Large intestine (tissue), 3 donors: ENCODE data around the gene AFF2. TPM values are rescaled to one million over a fixed set of nuclear protein-coding genes. Genes with fewer than 3 reads are reported as not detected.

Experiments used
- DNase-seq, 2 donors: peaks; one replicate each; pipeline versions ENCODE4 v3.0.0 to v3.0.0-alpha.2; 2013
- H3K27ac ChIP-seq: one replicate; pipeline ENCODE4 v1.5.1; 2013; ENCODE audit warnings: low read length
- H3K27me3 ChIP-seq: 2 replicates; pipeline ENCODE4 v1.6.1; 2013; ENCODE audit warnings: low read length; ENCODE audit not compliant: control insufficient read depth, insufficient read depth
- H3K36me3 ChIP-seq: 2 replicates; pipeline ENCODE4 v1.6.1; 2013; ENCODE audit warnings: low read length; ENCODE audit not compliant: control insufficient read depth, insufficient read depth
- H3K4me1 ChIP-seq: one replicate; pipeline ENCODE4 v1.6.1; 2013; ENCODE audit warnings: low read length; ENCODE audit not compliant: control insufficient read depth, insufficient read depth
- H3K4me3 ChIP-seq: one replicate; pipeline ENCODE4 v1.5.1; 2013; ENCODE audit warnings: low read length
- H3K9me3 ChIP-seq: one replicate; pipeline ENCODE4 v1.6.1; 2013; ENCODE audit warnings: mild to moderate bottlenecking, low read depth, low read length, moderate library complexity; ENCODE audit not compliant: control insufficient read depth
- WGBS: methylation state at CpG from one replicate; pipeline ENCODE4 v1.1.5; 2013; ENCODE audit warnings: low lambda C conversion rate; ENCODE audit not compliant: insufficient coverage; 5-methylcytosine and 5-hydroxymethylcytosine counted together
- polyA plus RNA-seq: library from polyadenylated mRNA; unstranded; fragments of 120-200 nt; gene quantifications from one replicate; pipeline ENCODE4 v1.2.1, GENCODE V29; 2013

The AFF2 gene
- polyA plus RNA-seq, 1 donor = 1.6 TPM

DNA sequence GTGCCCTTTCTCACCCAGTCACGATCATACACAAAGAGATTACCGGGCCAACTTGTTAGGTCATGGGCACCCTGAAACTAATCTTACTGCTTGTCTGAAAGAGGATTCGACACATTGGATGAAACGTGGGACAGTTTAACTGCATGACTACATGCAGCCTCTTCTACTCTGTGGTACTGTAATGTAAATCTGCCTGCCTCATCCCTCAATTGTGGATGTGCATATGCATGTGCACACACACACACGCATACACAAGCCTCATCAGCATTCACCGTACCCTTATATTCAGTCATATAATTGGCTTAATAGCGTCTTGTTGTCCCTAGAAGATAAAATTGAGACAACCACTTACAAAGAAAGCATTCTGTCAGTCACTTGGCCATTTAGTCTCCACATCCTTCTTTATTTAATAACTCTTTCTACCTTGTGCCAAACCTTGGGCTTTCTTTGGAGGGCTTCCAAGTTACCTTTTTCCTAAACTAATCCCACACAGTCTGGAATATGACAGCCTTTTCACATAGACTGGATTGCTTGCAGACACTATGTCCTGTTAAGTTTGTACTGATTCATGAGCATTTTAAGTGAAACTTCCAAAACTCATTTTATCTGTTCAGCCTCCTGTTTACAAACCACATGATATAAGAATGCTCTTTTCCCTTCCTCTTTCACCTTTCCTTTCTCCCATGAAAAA, 132.9 kb downstream of the AFF2 start:
- no peak overlapping the region for H3K4me3 ChIP-seq
- WGBS = 80% methylated on average over 2 of the region's 7 CpGs
- H3K4me1 ChIP-seq = no peaks in the 10 kb centered on the region
- no peak for DNase-seq
- no peak overlapping the region for H3K27ac ChIP-seq
- no peaks in the 10 kb centered on the region for H3K36me3 ChIP-seq
- H3K27me3 ChIP-seq = no peaks in the 10 kb centered on the region
- no peaks in the 10 kb centered on the region for H3K9me3 ChIP-seq

DNA sequence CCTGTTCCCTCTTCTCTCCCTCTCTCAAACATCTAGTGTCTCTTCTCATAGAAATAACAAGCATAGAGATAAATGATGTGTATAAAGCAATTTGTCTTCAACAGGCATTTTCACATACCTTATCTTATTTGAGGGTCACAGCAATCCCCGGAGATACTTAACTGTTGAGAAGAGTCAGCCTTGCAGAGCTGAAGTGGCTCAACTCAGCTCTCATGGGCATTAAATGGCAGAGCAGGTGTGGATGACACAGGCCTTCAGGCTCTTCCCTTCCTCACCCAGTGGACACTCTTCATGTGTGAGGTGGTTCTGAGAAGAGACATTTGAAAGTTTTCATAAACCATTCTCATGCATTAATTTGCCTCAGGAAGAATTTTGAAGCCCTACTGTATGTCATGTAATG, 134.2 kb downstream of the AFF2 start:
- Histone ChIP-seq H3K36me3 (no peaks in the 10 kb centered on the region), H3K9me3 (no peaks in the 10 kb centered on the region), H3K4me3 (no peak overlapping the region), H3K27ac (no peak overlapping the region), H3K4me1 (no peaks in the 10 kb centered on the region), H3K27me3 (no peaks in the 10 kb centered on the region)
- WGBS = no CpG with 5 or more reads among the region's 1 CpG
- DNase-seq = no peak

DNA sequence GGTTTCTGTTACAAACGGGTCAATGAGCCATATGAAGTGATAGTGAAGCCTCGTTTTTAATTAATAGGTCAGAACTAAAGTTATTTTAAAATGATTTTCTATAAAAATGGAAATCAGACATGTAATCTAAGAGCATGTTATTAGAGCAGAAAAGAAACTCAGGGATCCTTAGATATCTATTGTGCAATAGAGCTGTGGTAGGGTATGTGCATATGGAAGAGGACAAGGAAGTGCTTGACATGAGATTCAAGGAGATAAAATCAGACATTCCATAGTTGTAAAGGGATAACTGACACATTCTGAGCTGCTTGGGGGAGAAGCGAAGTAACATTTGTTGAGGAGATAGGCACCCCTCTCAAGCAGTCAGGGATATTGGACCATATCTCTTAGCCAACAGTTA, 143.0 kb downstream of the AFF2 start:
- Histone ChIP-seq H3K27ac (no peak overlapping the region), H3K9me3 (no peaks in the 10 kb centered on the region), H3K27me3 (no peaks in the 10 kb centered on the region), H3K4me3 (no peak overlapping the region), H3K36me3 (no peaks in the 10 kb centered on the region), H3K4me1 (no peaks in the 10 kb centered on the region)
- DNase-seq = no peak
- no CpG with 5 or more reads among the region's 3 CpGs for WGBS

DNA sequence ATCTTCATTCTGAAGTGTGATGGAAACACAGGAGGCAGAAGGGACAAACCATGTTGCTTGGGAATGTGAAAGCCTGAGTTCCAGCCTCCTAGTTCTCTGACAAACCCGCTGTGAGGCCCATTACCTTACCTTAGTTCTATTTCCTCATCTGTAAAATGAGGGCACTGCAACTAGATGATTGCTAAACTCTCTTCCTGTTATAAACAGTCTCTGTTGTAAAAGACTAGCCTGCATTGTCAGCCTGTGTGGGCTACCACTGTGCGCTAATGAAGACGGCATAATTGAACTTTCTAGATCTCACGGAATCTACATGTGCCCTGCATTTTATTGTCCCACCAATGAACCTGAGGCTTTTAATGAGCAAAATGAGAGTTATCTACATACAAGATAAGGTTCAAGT, 147.2 kb downstream of the AFF2 start:
- WGBS = no CpG with 5 or more reads among the region's 4 CpGs
- no peak for DNase-seq
- H3K9me3 ChIP-seq = no peaks in the 10 kb centered on the region
- no peak overlapping the region for H3K4me3 ChIP-seq
- H3K4me1 ChIP-seq = no peaks in the 10 kb centered on the region
- H3K27ac ChIP-seq = no peak overlapping the region
- no peaks in the 10 kb centered on the region for H3K27me3 ChIP-seq
- no peaks in the 10 kb centered on the region for H3K36me3 ChIP-seq

DNA sequence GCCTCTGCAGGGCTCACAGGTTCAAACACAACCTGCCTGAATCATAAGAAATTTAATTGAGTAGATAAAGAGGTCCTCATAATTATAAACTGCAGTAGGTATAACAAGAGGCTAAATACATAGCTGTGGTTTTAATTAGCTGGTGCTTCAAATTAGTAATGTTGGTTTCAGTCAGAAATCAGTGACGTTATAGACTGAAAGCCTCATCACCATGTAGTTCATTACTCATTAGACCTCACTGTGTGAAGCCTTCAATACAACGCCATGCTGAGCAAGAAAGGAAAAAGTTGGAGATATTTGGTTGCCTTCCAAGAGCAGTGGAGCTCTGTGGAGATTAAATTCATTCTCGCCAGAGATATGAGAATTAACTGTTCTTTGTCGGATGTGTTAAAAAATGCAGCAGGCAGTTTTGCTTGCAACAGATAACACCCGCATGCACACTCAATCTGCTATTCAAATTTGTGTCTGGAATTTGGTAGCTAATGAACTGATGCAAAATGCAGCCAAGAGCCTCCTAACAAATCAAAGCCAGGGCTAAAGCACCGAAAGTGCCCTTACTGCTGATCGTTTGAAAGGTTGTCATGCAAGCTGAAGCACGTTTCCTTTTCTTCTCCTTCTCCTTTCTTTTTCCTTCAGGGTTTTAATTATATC, 148.9 kb downstream of the AFF2 start:
- Histone ChIP-seq H3K9me3 (no peaks in the 10 kb centered on the region), H3K27me3 (no peaks in the 10 kb centered on the region), H3K4me1 (no peaks in the 10 kb centered on the region), H3K4me3 (no peak overlapping the region), H3K27ac (no peak overlapping the region), H3K36me3 (no peaks in the 10 kb centered on the region)
- no peak for DNase-seq
- no CpG with 5 or more reads among the region's 8 CpGs for WGBS

DNA sequence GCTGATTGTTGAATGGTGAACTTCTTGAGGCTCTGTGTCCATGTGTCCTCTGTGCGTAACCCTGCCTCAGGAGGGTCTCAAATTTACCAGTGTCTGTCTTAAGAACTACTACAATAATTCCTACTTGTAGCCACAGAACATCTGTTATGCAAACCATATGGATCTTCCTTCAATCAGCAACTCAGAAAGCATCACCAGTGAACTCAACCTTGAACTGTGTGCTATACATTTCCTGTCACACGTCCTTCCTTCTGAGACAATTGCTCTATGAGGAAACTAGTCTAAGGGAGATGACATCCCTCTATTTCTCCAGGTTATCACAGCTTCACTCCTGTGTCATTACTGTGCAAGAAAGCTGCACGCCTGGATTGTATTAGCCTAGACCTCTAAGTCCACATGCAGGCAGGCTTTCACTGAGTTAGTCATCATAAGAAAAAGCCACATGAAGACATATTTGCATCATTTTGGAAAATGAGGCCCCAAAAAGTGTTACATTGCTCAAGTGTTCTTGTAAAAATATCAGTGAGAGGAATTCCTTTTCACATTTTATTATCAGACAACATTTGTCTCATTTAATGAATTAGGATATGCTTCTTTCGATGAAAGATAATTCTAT, 157.8 kb downstream of the AFF2 start:
- H3K4me1 ChIP-seq = no peaks in the 10 kb centered on the region
- 100% methylated on average over 1 of the region's 4 CpGs for WGBS

DNA sequence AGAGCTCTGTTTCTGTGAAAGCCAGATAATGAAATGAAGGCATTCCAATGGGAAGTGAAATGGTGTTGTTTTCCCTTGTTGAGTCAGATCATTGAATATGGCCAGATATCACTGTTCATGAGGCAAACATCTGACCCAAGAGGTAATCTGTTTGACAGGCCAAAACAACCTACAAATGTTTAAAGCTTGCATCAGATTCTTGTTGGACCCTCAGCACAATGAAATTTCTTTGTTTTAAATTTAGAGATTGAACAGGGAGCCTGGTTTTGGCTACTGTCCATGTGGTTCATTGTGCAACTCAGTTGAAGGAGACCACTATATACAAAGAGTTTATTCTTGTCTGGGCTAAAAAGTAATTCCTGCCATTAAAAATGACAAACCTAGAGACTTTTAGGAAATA, 159.1 kb downstream of the AFF2 start:
- no peak overlapping the region for H3K27ac ChIP-seq
- no peak for DNase-seq
- H3K27me3 ChIP-seq = no peaks in the 10 kb centered on the region
- no peaks in the 10 kb centered on the region for H3K4me1 ChIP-seq
- no peaks in the 10 kb centered on the region for H3K9me3 ChIP-seq
- no peaks in the 10 kb centered on the region for H3K36me3 ChIP-seq
- H3K4me3 ChIP-seq = no peak overlapping the region

More for the DNA sequence above, 157.8 kb downstream of the AFF2 start:
- no peaks in the 10 kb centered on the region for H3K27me3 ChIP-seq
- H3K27ac ChIP-seq = no peak overlapping the region
- no peaks in the 10 kb centered on the region for H3K36me3 ChIP-seq
- H3K4me3 ChIP-seq = no peak overlapping the region
- H3K9me3 ChIP-seq = no peaks in the 10 kb centered on the region
- DNase-seq = no peak

DNA sequence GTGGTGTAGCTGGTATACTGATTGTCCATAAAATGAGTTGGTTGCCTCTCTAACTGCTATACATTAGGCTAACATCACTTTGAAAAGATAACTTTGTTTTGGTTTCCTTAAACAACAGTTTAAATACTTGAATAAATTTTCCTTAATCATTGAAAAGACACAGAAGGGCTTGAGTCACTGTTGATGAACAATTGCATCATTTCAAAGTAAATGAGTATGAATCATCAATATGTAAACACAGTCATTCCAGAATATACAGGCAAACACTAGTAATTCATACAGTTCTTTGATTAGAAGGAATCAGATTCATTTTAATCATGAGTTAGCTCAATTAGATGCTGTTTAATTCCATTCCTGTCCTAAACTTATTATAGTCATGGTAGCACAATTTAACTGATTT, 160.6 kb downstream of the AFF2 start:
- Histone ChIP-seq H3K4me3 (no peak overlapping the region), H3K27ac (no peak overlapping the region)

DNA sequence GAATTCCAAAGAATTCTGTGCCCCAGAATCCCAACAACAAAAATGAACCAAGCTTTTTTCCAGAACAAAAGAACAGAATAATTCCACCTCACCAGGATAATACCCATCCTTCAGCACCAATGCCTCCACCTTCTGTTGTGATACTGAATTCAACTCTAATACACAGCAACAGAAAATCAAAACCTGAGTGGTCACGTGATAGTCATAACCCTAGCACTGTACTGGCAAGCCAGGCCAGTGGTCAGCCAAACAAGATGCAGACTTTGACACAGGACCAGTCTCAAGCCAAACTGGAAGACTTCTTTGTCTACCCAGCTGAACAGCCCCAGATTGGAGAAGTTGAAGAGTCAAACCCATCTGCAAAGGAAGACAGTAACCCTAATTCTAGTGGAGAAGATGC, 161.6 kb downstream of the AFF2 start:
- WGBS = no CpG with 5 or more reads among the region's 1 CpG
- H3K4me1 ChIP-seq = no peaks in the 10 kb centered on the region
- H3K36me3 ChIP-seq = no peaks in the 10 kb centered on the region
- H3K27ac ChIP-seq = no peak overlapping the region
- no peak for DNase-seq
- no peaks in the 10 kb centered on the region for H3K27me3 ChIP-seq
- H3K4me3 ChIP-seq = no peak overlapping the region
- H3K9me3 ChIP-seq = no peaks in the 10 kb centered on the region

More for the DNA sequence above, 160.6 kb downstream of the AFF2 start:
- no peaks in the 10 kb centered on the region for H3K9me3 ChIP-seq
- no peaks in the 10 kb centered on the region for H3K4me1 ChIP-seq
- no peaks in the 10 kb centered on the region for H3K27me3 ChIP-seq
- no peak for DNase-seq
- no peaks in the 10 kb centered on the region for H3K36me3 ChIP-seq

DNA sequence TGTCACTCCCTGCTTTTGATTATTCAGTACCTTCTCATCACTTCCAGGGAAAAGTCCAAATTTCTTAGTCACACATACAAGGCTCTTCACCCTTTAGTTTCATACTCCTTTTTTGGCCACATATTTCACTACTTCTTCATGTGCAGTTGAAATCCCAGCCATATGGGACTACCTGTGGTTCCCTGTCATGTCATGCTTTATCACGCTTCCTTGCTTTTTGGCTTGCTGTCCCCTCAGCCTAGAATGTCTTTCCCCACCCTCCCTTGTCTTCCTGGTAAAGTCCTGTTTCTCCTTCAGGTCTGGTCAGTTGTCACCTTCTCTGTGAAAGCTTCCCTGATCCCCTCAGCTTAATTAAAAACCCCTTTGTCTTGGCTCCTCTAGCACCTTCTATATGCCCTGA, 163.8 kb downstream of the AFF2 start:
- H3K27ac ChIP-seq = no peak overlapping the region
- no peak for DNase-seq
- no CpG with 5 or more reads among the region's 1 CpG for WGBS
- no peaks in the 10 kb centered on the region for H3K36me3 ChIP-seq
- no peaks in the 10 kb centered on the region for H3K9me3 ChIP-seq
- no peak overlapping the region for H3K4me3 ChIP-seq
- H3K4me1 ChIP-seq = no peaks in the 10 kb centered on the region
- H3K27me3 ChIP-seq = no peaks in the 10 kb centered on the region

DNA sequence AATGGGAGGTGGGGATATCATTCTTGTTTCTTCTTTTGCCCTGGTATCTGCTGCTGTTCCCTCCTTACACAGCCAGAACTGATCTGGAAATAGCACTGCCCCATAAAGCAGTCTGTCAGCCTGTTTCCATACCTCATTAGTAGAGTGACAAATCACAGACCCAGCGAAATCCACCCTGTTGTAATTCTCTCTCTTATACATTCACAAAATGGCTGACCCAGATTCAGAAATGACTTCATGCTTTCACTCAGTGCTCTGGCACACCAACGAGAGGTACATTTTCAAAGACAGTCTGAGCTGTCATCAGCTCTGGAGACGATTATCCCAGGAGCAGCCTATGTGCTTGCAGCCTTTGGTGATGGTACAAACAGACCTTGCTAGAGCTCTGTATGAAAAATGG, 164.6 kb downstream of the AFF2 start:
- DNase-seq = no peak
- WGBS = 100% methylated on average over 1 of the region's 3 CpGs
- no peak overlapping the region for H3K27ac ChIP-seq
- H3K9me3 ChIP-seq = no peaks in the 10 kb centered on the region
- no peaks in the 10 kb centered on the region for H3K36me3 ChIP-seq
- H3K4me3 ChIP-seq = no peak overlapping the region
- no peaks in the 10 kb centered on the region for H3K27me3 ChIP-seq
- H3K4me1 ChIP-seq = no peaks in the 10 kb centered on the region
